ENCODE measurements around the gene MACO1.

GRCh38 chr1:25544243-25544764 lies 113.6 kb downstream of the MACO1 start:
- TF ChIP-seq, protein P1, sequence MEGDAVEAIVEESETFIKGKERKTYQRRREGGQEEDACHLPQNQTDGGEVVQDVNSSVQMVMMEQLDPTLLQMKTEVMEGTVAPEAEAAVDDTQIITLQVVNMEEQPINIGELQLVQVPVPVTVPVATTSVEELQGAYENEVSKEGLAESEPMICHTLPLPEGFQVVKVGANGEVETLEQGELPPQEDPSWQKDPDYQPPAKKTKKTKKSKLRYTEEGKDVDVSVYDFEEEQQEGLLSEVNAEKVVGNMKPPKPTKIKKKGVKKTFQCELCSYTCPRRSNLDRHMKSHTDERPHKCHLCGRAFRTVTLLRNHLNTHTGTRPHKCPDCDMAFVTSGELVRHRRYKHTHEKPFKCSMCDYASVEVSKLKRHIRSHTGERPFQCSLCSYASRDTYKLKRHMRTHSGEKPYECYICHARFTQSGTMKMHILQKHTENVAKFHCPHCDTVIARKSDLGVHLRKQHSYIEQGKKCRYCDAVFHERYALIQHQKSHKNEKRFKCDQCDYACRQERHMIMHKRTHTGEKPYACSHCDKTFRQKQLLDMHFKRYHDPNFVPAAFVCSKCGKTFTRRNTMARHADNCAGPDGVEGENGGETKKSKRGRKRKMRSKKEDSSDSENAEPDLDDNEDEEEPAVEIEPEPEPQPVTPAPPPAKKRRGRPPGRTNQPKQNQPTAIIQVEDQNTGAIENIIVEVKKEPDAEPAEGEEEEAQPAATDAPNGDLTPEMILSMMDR (IDR thresholded peaks at IDR 0.05) = no peak
- TF ChIP-seq POLR2A (IDR thresholded peaks at IDR 0.05) = no peak

Data from thyroid gland (tissue), 4 donors.